AG09319 (cell line): Measurements from ENCODE around the gene FLYWCH2.

Experiments
- DNase-seq: peaks from one replicate; pipeline ENCODE4 v3.0.0-alpha.2; 2010; ENCODE audit warnings: low read depth; ENCODE audit errors: extremely low read depth
- CTCF ChIP-seq: IDR thresholded peaks from 2 replicates; pipeline ENCODE4 v1.5.1; 2011; ENCODE audit warnings: low read depth, mild to moderate bottlenecking, inconsistent platforms, low read length, moderate library complexity

FLYWCH2 gene

GRCh38 chr16:2855536-2855935 is 27.5 kb upstream of the FLYWCH2 start:
- TF ChIP-seq CTCF = no peak

GRCh38 chr16:2856061-2856670 is 26.8 kb upstream of the FLYWCH2 start:
- no peak for DNase-seq
- no peak for TF ChIP-seq CTCF

More at GRCh38 chr16:2855536-2855935, 27.5 kb upstream of the FLYWCH2 start:
- DNase-seq = no peak

GRCh38 chr16:2856686-2857450 is 26.1 kb upstream of the FLYWCH2 start:
- no peak for DNase-seq
- TF ChIP-seq CTCF = no peak

- no peak for DNase-seq
- TF ChIP-seq CTCF = no peak
Observed at GRCh38 chr16:2857451-2858244, 25.4 kb upstream of the FLYWCH2 start, which contains the start of gene PRSS22. PRSS22 (minus strand) TSS chr16:2858170; CDS start chr16:2858104, 66 bp downstream.

GRCh38 chr16:2858245-2859025 is 24.6 kb upstream of the FLYWCH2 start:
- DNase-seq = no peak
- no peak for TF ChIP-seq CTCF

- no peak for DNase-seq
- no peak for TF ChIP-seq CTCF
Observed at GRCh38 chr16:2859686-2860265, 23.2 kb upstream of the FLYWCH2 start.
